ENCODE results near the gene DFFA. TPM values are rescaled to one million over a fixed set of nuclear protein-coding genes. Genes with fewer than 3 reads are reported as not detected.

DFFA gene
- total RNA-seq, 2 donors from 2014 or later, result 19.2 to 38.0 TPM

- H3K9ac ChIP-seq (ENCODE audit: low read depth in 2 of 2, low read length in 2 of 2), result no peak overlapping the region
- TF ChIP-seq CTCF (IDR thresholded peaks at IDR 0.05), result no peak
- no peaks in the 10 kb centered on the region for H3K4me1 ChIP-seq
- intact Hi-C loops (cut with DNase I), result no loop called here
- H3K9me3 ChIP-seq, result no peaks in the 10 kb centered on the region
- no peaks in the 10 kb centered on the region for H3K36me3 ChIP-seq
- H3K27me3 ChIP-seq, result no peaks in the 10 kb centered on the region
- no peak overlapping the region for H3K4me3 ChIP-seq
- no peak for DNase-seq
- H3K27ac ChIP-seq, result no peak overlapping the region
Measured at GRCh38 chr1:10497109-10497508, 24.8 kb upstream of the DFFA start.

- no peak overlapping the region for H3K4me3 ChIP-seq
Measured at GRCh38 chr1:10495952-10496351, 23.6 kb upstream of the DFFA start.

GRCh38 chr1:10495475-10495817 lies 23.1 kb upstream of the DFFA start:
- Histone ChIP-seq H3K9ac (ENCODE audit: low read depth in 2 of 2, low read length in 2 of 2) (peak overlapping the region in 1 of 2 donors; percentile 58), H3K9me3 (no peaks in the 10 kb centered on the region), H3K27me3 (no peaks in the 10 kb centered on the region), H3K4me1 (no peaks in the 10 kb centered on the region), H3K27ac (peak overlapping the region; percentile 29), H3K4me3 (no peak overlapping the region), H3K36me3 (no peaks in the 10 kb centered on the region)
- intact Hi-C loops (cut with DNase I), result loop anchor here (2.0 kb wide), 1 partner anchor 65 kb away; the partner anchor contains the start of gene CENPS
- DNase-seq, result no peak
- no peak for TF ChIP-seq CTCF (IDR thresholded peaks at IDR 0.05)

More at GRCh38 chr1:10495952-10496351, 23.6 kb upstream of the DFFA start:
- DNase-seq, result no peak
- H3K9ac ChIP-seq (ENCODE audit: low read depth in 2 of 2, low read length in 2 of 2), result peak overlapping the region in 1 of 2 donors; percentile 58
- H3K9me3 ChIP-seq, result no peaks in the 10 kb centered on the region
- H3K27me3 ChIP-seq, result no peaks in the 10 kb centered on the region
- intact Hi-C loops (cut with DNase I), result loop anchor here (2.0 kb wide), 1 partner anchor 65 kb away; the partner anchor contains the start of gene CENPS
- H3K27ac ChIP-seq, result no peak overlapping the region
- TF ChIP-seq CTCF (IDR thresholded peaks at IDR 0.05), result no peak
- no peaks in the 10 kb centered on the region for H3K36me3 ChIP-seq
- no peaks in the 10 kb centered on the region for H3K4me1 ChIP-seq

GRCh38 chr1:10494754-10495474 lies 22.6 kb upstream of the DFFA start:
- H3K9me3 ChIP-seq, result no peaks in the 10 kb centered on the region
- peak overlapping the region in 1 of 2 donors; percentile 58 for H3K9ac ChIP-seq (ENCODE audit: low read depth in 2 of 2, low read length in 2 of 2)
- no peaks in the 10 kb centered on the region for H3K27me3 ChIP-seq
- peak overlapping the region; percentile 22 for H3K4me3 ChIP-seq
- no peaks in the 10 kb centered on the region for H3K36me3 ChIP-seq
- peak; percentile 87 for DNase-seq
- intact Hi-C loops (cut with DNase I), result loop anchor here (2.0 to 5.0 kb wide), 2 partner anchors 64 to 118 kb away; partner anchors contain the start of gene CENPS
- no peaks in the 10 kb centered on the region for H3K4me1 ChIP-seq
- peak; percentile 94 for TF ChIP-seq CTCF (IDR thresholded peaks at IDR 0.05)
- H3K27ac ChIP-seq, result peak overlapping the region; percentile 29

- H3K36me3 ChIP-seq, result no peaks in the 10 kb centered on the region
- H3K9me3 ChIP-seq, result no peaks in the 10 kb centered on the region
- H3K4me3 ChIP-seq, result no peak overlapping the region
- H3K27me3 ChIP-seq, result no peaks in the 10 kb centered on the region
- no peak overlapping the region for H3K9ac ChIP-seq (ENCODE audit: low read depth in 2 of 2, low read length in 2 of 2)
- no peak for TF ChIP-seq CTCF (IDR thresholded peaks at IDR 0.05)
- DNase-seq, result no peak
- intact Hi-C loops (cut with DNase I), result loop anchor here (2.0 to 5.0 kb wide), 2 partner anchors 64 to 117 kb away; partner anchors contain the start of gene CENPS
- H3K4me1 ChIP-seq, result peaks cover 3% of the 10 kb centered on the region
- H3K27ac ChIP-seq, result no peak overlapping the region
Measured at GRCh38 chr1:10494418-10494753, 22.1 kb upstream of the DFFA start.
